SH-SY5Y (cell line): ENCODE measurements around the gene SHISA9.

ENCODE experiments used
- GATA2 ChIP-seq: IDR thresholded peaks from 2 replicates; pipeline ENCODE4 v1.6.1; 2011; ENCODE audit warnings: mild to moderate bottlenecking, low read depth, low read length
- GATA3 ChIP-seq: IDR thresholded peaks from 2 replicates; pipeline ENCODE4 v1.6.1; 2011; ENCODE audit warnings: low read depth, mild to moderate bottlenecking, low read length, moderate library complexity

DNA sequence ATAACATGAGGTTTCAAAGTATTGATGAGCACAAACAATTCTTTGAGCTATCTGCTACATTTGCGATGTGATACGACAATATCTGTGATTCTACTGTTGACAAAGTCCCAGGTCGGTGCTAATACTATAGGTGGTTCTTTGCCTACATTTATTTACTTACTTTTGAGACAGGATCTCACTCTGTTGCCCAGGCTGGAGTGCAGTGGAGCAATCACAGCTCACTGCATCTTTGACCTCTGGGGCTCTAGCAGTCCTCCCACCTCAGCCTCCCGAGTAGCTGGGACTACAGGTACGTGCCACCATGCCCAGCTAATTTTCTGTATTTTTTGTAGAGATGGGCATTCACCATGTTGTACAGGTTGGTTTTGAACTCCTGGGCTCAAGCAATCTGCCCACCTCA lies 343.4 kb downstream of the SHISA9 start:
- no peak for TF ChIP-seq GATA3
- TF ChIP-seq GATA2 = no peak
